ENCODE results near the gene MCTP2.

- TF ChIP-seq CTCF (IDR thresholded peaks at IDR 0.05), result no peak
- no peak for TF ChIP-seq POLR2A (IDR thresholded peaks at IDR 0.05)
These were observed 220.1 kb downstream of the MCTP2 start for GRCh38 chr15:94451466-94451865.
